ENCODE data around the gene ATP2A1.

Gene ATP2A1

GRCh38 chr16:28902909-28903308 lies 24.6 kb downstream of the ATP2A1 start:
- intact Hi-C loops (cut with DNase I; ENCODE audit: low total_unique reads) = no loop called here
- no peak overlapping the region for H3K27ac ChIP-seq
- peaks cover under 1 to 52% (median 26%) of the 10 kb centered on the region in 3 donors for H3K36me3 ChIP-seq
- H3K4me3 ChIP-seq = no peak overlapping the region
- H3K4me1 ChIP-seq = no peaks in the 10 kb centered on the region
- no peaks in the 10 kb centered on the region for H3K27me3 ChIP-seq
- H3K9me3 ChIP-seq = no peaks in the 10 kb centered on the region
- no peak for TF ChIP-seq CTCF (IDR thresholded peaks at IDR 0.05)
- no peak for DNase-seq

- no peaks in the 10 kb centered on the region for H3K27me3 ChIP-seq
- peaks cover 7 to 53% (median 32%) of the 10 kb centered on the region in 3 donors for H3K36me3 ChIP-seq
- no peak for TF ChIP-seq CTCF (IDR thresholded peaks at IDR 0.05)
- no peak for DNase-seq
- H3K4me3 ChIP-seq = no peak overlapping the region
- H3K9me3 ChIP-seq = no peaks in the 10 kb centered on the region
- no peaks in the 10 kb centered on the region for H3K4me1 ChIP-seq
- intact Hi-C loops (cut with DNase I; ENCODE audit: low total_unique reads) = no loop called here
- H3K27ac ChIP-seq = no peak overlapping the region
Observed at GRCh38 chr16:28903344-28904042, 25.2 kb downstream of the ATP2A1 start.

GRCh38 chr16:28904363-28904762 lies 26.1 kb downstream of the ATP2A1 start:
- no peak for DNase-seq
- no peaks in the 10 kb centered on the region for H3K27me3 ChIP-seq
- no peaks in the 10 kb centered on the region for H3K9me3 ChIP-seq
- intact Hi-C loops (cut with DNase I; ENCODE audit: low total_unique reads) = no loop called here
- no peak overlapping the region for H3K27ac ChIP-seq
- no peak overlapping the region for H3K4me3 ChIP-seq
- no peak for TF ChIP-seq CTCF (IDR thresholded peaks at IDR 0.05)
- H3K4me1 ChIP-seq = no peaks in the 10 kb centered on the region
- peaks cover 9 to 61% (median 33%) of the 10 kb centered on the region in 3 donors for H3K36me3 ChIP-seq

GRCh38 chr16:28904828-28905227 lies 26.5 kb downstream of the ATP2A1 start:
- intact Hi-C loops (cut with DNase I; ENCODE audit: low total_unique reads) = no loop called here
- Histone ChIP-seq H3K27ac (no peak overlapping the region), H3K36me3 (peaks cover 9 to 64% (median 33%) of the 10 kb centered on the region in 3 donors), H3K9me3 (no peaks in the 10 kb centered on the region), H3K27me3 (no peaks in the 10 kb centered on the region), H3K4me3 (no peak overlapping the region), H3K4me1 (no peaks in the 10 kb centered on the region)
- DNase-seq = no peak
- TF ChIP-seq CTCF (IDR thresholded peaks at IDR 0.05) = no peak

- no peak for TF ChIP-seq CTCF (IDR thresholded peaks at IDR 0.05)
- DNase-seq = no peak
- intact Hi-C loops (cut with DNase I; ENCODE audit: low total_unique reads) = no loop called here
Observed at GRCh38 chr16:28905229-28905754, 27.0 kb downstream of the ATP2A1 start.

More at GRCh38 chr16:28905229-28905754, 27.0 kb downstream of the ATP2A1 start:
- no peaks in the 10 kb centered on the region for H3K4me1 ChIP-seq
- no peak overlapping the region for H3K4me3 ChIP-seq
- H3K9me3 ChIP-seq = no peaks in the 10 kb centered on the region
- H3K36me3 ChIP-seq = peaks cover 9 to 68% (median 33%) of the 10 kb centered on the region in 3 donors
- H3K27me3 ChIP-seq = no peaks in the 10 kb centered on the region
- no peak overlapping the region for H3K27ac ChIP-seq

All from tibial artery (tissue), 4 donors.